Psoas muscle (tissue), 8 donors: ENCODE results near the gene VTI1B. TPM values are rescaled to one million over a fixed set of nuclear protein-coding genes. Genes with fewer than 3 reads are reported as not detected.

Source experiments
- ATAC-seq, 4 donors: fragments of 200-7000 bp; cut with Tn5 transposase; one replicate each; pipeline ENCODE4 v1.9.1; 2020; ENCODE audit warnings: moderate library complexity in 3 of 4, mild to moderate bottlenecking in 2 of 4
- DNase-seq, 2 donors: peaks; one replicate each; pipeline ENCODE4 v3.0.0-alpha.2; 2020
- H3K27ac ChIP-seq: fragments of 200-600 bp; one replicate; pipeline ENCODE4 v1.8.0; 2022
- H3K27me3 ChIP-seq, 3 donors: fragments of 200-600 bp in 1 of 3; one replicate each; pipeline versions ENCODE4 v1.6.1 to v1.8.0; 2013 to 2022; ENCODE audit warnings: low read length in 2 of 3, mild to moderate bottlenecking in 2 of 3, moderate library complexity in 1 of 3; ENCODE audit not compliant: insufficient read depth in 3 of 3
- H3K36me3 ChIP-seq, 2 donors: fragments of 200-600 bp in 1 of 2; one replicate each; pipeline versions ENCODE4 v1.6.1 to v1.8.0; 2013 to 2022; ENCODE audit warnings: low read depth in 1 of 2, mild to moderate bottlenecking in 1 of 2, moderate library complexity in 1 of 2; ENCODE audit not compliant: insufficient read depth in 1 of 2
- H3K4me1 ChIP-seq: fragments of 200-600 bp; one replicate; pipeline ENCODE4 v1.8.0; 2022
- H3K4me3 ChIP-seq: fragments of 200-600 bp; one replicate; pipeline ENCODE4 v1.8.0; 2022; ENCODE audit warnings: mild to moderate bottlenecking
- H3K9me3 ChIP-seq: fragments of 200-600 bp; one replicate; pipeline ENCODE4 v1.8.0; 2022
- WGBS, 3 donors: extraction: QIAGEN DNeasy Blood & Tissue Kit; methylation state at CpG; one replicate each; pipeline versions ENCODE4 v1.1.6 to v1.1.7; 2013; 5-methylcytosine and 5-hydroxymethylcytosine counted together
- intact Hi-C, 2 donors: fragments of 100-400 bp; cut with DNase I; formaldehyde crosslinking; loops; one replicate each; pipeline versions ENCODE4 v1.11.0 to v1.14.2; 2022
- polyA plus RNA-seq, 3 donors: library from polyadenylated mRNA; stranded (reverse); fragments of 200-250 nt; gene quantifications; one replicate each; pipeline ENCODE4 v1.2.3, GENCODE V29; 2013
- total RNA-seq, 4 donors: library from RNA; stranded (reverse); fragmentation: NEBNext Ultra II Directional in 2 of 4; extraction: Animal tissue kit (Norgen Biotek cat#: 25700) in 2 of 4; gene quantifications; one replicate each; pipeline versions ENCODE4 v1.2.1 to v1.2.4, GENCODE V29; 2021 to 2023
- TF ChIP-seq, protein P1 (sequence below): fragments of 200-600 bp; IDR thresholded peaks from one replicate; pipeline ENCODE4 v1.8.0; 2022; ENCODE audit warnings: antibody characterized with exemption
- donor health status: healthy with polysubstance abuse.
- donor health status: DM: no; HTN: no; CAD: no; lungs with moderate emphysema.
- donor health status: Bipolar disorder and iron deficiency.
- donor health status: healthy.
- donor health status: DM: yes; HTN: yes; CAD: no.
- donor health status: DM: no; HTN: no; CAD: no.
- donor health status: DM: no; HTN: no; CAD: no.
- donor health status: DM: yes; HTN: yes; CAD: no.

VTI1B gene
- total and polyA plus RNA-seq, 7 donors, result 61.3 to 110 (median 89.7) TPM

DNA sequence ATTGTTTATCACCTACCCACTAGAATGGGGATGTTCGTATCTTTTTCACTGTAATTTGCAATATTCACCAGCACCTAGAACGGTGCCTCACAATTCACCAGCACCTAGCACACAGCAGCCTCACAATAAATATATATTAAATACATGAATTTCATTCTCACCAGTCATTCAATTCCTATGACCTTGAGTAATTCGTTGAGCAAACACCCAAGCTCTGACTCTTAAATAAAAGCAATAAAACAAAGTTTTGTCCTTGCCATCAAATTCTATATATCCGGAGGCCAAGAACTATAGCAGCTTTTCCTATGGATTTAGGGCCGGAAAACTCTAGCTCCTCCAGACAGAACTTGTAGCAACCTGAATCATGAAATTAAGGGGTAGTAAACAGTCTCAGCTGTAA is 981 bp downstream of the VTI1B start:
- intact Hi-C loops, result no loop called here
- Histone ChIP-seq H3K4me1 (peaks cover 31% of the 10 kb centered on the region), H3K36me3 (peaks cover 0 to 10% of the 10 kb centered on the region in 2 donors), H3K9me3 (no peaks in the 10 kb centered on the region), H3K27me3 (no peaks in the 10 kb centered on the region), H3K27ac (peak overlapping the region; percentile 99), H3K4me3 (peak overlapping the region; percentile 97)
- DNase-seq (no peak), ATAC-seq (no peak)
- WGBS, 3 donors, result 34 to 41% (median 36%) methylated on average over 5 of the region's 5 CpGs
- TF ChIP-seq, protein P1, sequence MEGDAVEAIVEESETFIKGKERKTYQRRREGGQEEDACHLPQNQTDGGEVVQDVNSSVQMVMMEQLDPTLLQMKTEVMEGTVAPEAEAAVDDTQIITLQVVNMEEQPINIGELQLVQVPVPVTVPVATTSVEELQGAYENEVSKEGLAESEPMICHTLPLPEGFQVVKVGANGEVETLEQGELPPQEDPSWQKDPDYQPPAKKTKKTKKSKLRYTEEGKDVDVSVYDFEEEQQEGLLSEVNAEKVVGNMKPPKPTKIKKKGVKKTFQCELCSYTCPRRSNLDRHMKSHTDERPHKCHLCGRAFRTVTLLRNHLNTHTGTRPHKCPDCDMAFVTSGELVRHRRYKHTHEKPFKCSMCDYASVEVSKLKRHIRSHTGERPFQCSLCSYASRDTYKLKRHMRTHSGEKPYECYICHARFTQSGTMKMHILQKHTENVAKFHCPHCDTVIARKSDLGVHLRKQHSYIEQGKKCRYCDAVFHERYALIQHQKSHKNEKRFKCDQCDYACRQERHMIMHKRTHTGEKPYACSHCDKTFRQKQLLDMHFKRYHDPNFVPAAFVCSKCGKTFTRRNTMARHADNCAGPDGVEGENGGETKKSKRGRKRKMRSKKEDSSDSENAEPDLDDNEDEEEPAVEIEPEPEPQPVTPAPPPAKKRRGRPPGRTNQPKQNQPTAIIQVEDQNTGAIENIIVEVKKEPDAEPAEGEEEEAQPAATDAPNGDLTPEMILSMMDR, result no peak

DNA sequence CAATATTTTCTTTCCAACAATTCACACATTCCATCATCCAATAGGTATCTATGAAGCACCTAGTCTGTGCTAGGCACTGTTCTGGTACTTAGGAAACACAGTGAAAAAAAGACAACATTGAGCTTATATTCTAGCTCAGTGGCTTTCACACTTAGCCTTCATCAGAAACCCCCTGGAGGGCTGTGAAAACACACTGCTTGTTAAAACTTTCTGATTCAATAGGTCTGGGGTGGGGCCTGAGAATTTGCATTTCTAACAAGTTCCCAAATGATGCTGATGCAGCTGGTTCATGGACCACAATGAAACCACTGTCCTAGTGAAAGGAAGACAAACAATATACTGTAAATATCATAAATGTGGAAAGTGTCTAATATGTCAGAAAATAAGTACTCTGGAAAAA is 5.9 kb downstream of the VTI1B start:
- H3K9me3 ChIP-seq, result no peaks in the 10 kb centered on the region
- ATAC-seq, result no peak
- TF ChIP-seq, protein P1, result no peak
- no peaks in the 10 kb centered on the region for H3K27me3 ChIP-seq
- H3K4me3 ChIP-seq, result no peak overlapping the region
- intact Hi-C loops, result loop anchor here (5.0 kb wide), 2 partner anchors 51 to 86 kb away; partner anchors contain the start of gene ARG2 (in 1 of the 2)
- H3K27ac ChIP-seq, result no peak overlapping the region
- peaks cover 37% of the 10 kb centered on the region for H3K4me1 ChIP-seq
- no peaks in the 10 kb centered on the region for H3K36me3 ChIP-seq
- DNase-seq, result no peak

DNA sequence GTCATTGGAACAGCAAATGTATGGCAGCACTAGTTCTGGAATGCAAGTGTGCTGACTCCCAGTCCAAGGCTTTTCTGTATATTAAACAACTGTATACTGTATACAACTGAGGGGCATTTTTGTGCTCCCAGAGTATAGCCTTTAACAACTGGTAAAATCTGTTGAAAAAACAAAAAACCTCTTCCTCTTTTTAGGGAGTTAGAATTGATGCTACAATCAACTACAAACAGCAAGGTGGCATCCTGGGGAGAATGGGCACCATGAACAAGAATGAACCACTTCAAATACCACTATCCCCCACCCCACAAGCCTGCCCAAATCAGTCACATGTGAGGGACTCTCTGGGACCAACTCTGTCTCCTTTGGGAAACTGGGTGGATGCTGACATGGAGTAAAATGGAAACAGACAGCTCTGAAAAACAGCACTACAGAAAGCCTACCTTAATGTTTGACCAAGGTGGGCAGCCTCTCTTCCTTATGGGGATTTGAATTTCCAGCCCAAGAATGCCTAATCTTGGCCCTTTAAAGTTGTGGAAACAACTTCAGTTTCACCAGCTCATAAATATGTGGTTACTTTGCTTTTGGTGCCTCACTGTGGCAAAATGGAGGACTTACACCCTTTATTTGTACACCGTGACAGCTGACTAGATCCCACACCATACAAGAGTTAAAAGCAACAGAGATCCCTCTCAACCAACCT is 7.5 kb downstream of the VTI1B start:
- Histone ChIP-seq H3K4me1 (peaks cover 21% of the 10 kb centered on the region), H3K27me3 (no peaks in the 10 kb centered on the region), H3K4me3 (no peak overlapping the region), H3K27ac (no peak overlapping the region), H3K9me3 (no peaks in the 10 kb centered on the region), H3K36me3 (peaks cover 0 to 3% of the 10 kb centered on the region in 2 donors)
- WGBS, 3 donors, result 10 to 21% (median 16%) methylated on average over 1 of the region's 1 CpG
- no peak for DNase-seq
- intact Hi-C loops, result loop anchor here (2.0 to 5.0 kb wide), 3 partner anchors 48 to 85 kb away; partner anchors contain the start of gene ARG2 (in 2 of the 2)
- TF ChIP-seq, protein P1, result peak; percentile 66
- peak; percentile 70 to 87 (median 80) for ATAC-seq

DNA sequence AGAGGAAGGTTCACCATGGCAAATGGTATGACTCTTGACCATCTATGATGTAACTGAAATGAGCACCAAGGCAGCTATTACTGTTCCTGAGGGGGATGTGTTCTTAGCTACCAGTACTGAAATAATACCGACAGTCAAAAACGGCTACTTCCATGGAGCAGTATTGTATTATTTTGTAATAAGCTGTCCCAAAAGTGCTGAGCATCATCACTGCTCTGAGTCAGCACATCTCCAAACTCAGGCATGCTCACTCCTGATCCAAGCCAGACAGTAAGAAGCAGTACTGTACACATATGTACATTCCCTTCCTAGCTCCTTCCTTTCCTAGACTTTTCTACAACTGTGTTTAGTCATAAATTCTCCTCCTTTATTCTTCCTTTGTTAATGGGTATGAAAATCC is 8.6 kb downstream of the VTI1B start:
- TF ChIP-seq, protein P1, result no peak
- Histone ChIP-seq H3K9me3 (no peaks in the 10 kb centered on the region), H3K27me3 (no peaks in the 10 kb centered on the region), H3K36me3 (peaks cover 0 to 3% of the 10 kb centered on the region in 2 donors), H3K4me1 (peaks cover 12% of the 10 kb centered on the region), H3K4me3 (no peak overlapping the region), H3K27ac (no peak overlapping the region)
- 63 to 90% (median 77%) methylated on average over 2 of the region's 2 CpGs for WGBS, 3 donors
- DNase-seq, result no peak
- ATAC-seq, result peak in 2 of 4 donors; percentile 37 to 40
- intact Hi-C loops, result loop anchor here (2.0 to 5.0 kb wide), 3 partner anchors 47 to 84 kb away; partner anchors contain the start of gene ARG2 (in 2 of the 2)
